ENCODE measurements around the gene DAPK1.

DNA sequence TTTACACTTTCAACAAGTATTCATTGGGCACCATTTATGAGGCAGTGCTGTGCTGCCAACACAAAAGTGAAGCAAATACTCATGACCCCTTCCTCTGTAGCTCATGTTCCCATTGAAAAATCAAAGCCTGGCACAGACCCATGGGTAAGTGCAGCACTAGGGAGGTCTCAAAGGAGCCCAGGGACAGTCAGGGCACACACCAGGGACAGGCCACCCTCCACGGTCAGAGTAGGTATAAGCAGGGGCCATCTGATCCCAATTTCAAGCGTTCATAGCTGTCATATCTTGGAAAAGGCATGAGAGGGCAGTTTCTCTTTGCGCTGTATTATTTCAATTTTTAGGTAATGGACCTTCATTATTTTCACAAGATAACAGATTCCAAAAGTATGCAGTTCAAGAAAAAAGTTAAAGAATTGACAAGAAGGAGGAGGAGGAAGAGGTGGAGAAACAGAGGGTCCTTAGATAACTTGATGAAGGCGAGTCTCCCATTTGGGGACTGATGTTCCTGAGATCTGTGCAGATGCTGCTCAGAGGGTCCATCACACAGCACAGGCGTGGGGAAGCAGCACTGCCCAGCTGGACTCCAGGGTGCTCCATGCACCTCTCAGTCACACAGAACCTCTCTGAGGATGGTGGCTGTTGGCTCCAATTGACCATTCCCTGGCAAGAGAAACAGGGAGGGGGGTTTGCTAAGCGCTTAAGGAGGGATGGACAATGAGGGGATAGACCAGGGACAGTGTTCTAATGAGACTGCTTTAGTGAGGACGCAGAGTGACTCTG is 235.8 kb downstream of the DAPK1 start:
- TF ChIP-seq CTCF (conservative IDR thresholded peaks at IDR 0.05 in 1 of 2, IDR thresholded peaks at IDR 0.05 in 1 of 2; ENCODE audit: extremely low read depth in 1 of 2, insufficient read depth in 1 of 2, low read depth in 1 of 2, low read length in 2 of 2) (no peak), EZH2 (IDR thresholded peaks at IDR 0.05; ENCODE audit: borderline replicate concordance, low read length) (no peak)
